Stimulated activated CD4-positive, alpha-beta T cell treated with anti-CD3 and anti-CD28 coated beads, Interleukin-15, amount 100 ng/mL, for 48 hours (primary cell): ENCODE measurements around the gene CHRDL1.

ENCODE experiments used
- DNase-seq, 2 donors: peaks; one replicate each; pipeline ENCODE4 v3.0.0-alpha.2; 2020; ENCODE audit warnings: low read depth in 2 of 2

Gene CHRDL1

DNA sequence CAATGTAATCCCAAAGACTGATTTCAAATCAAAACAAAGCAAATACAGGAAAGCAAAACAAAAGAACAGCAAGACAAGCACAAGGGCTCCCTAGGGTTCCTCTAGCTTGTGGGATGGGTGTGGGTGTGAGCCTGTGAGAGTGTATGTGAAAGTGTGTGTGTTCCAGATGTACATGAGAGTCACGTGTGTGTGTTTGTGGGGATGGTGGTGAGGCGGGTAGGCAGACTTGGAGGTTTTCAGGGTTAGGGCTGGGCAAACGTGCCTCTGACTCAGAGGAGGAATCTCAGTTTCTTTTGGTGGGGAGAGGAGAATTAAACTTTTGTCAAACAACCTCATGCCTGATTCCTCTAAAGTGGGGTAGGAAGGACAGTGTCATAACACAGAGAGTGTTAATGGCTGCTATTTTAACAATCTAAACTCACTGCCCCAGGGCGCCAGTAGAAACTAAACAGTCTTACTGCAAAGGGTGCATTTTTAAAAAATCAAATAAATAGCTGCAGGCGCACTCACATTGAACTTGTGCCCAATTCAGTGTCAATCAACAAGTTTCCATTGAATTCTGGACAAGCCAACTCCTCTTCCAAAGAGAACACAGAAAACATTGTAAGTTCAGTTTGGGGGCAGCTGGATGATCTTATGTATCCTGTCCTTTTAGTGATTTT lies 51.8 kb downstream of the CHRDL1 start:
- no peak for DNase-seq

- no peak for DNase-seq
These were observed 54.3 kb downstream of the CHRDL1 start for GRCh38 chrX:110741213-110741796.

GRCh38 chrX:110734894-110735541 lies 60.6 kb downstream of the CHRDL1 start:
- no peak for DNase-seq

DNA sequence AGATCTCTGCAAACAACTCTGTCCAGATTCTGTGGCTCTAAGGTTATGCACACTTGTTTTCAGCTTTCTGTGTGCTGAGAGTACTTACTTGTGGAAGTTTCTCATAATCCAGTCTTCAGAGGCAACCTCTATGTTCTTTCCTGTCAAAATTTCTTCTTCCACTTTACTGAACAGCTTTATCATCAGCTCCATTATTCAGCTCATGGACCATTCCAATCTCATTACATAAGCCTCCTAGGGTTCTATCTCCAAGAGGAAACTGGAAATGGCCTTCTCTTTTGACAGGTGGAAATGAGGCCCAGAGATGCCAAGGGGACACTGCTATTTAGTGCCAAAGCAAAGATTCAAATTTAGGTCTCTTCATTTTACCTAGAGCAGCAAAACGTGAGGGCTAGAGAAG lies 61.3 kb downstream of the CHRDL1 start:
- no peak for DNase-seq

DNA sequence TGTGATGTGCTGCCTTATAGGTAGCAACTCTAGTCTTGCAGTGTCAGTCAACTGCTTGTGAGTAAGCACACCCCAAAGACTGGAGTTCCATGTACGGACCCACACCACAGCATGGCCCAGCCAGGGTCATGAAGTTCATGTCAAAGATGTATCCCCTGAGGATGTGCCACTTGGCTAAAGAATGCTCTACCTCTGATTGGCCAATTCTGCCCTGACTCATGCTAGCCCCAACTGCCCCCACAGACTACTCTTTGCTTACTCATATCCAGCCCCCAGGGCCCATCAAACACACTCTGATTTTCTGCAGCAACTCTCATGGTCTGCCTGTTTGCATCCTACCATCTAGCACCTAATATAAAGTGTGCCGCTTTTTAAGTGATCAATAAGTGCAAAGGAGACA lies 62.5 kb downstream of the CHRDL1 start:
- DNase-seq, result no peak

DNA sequence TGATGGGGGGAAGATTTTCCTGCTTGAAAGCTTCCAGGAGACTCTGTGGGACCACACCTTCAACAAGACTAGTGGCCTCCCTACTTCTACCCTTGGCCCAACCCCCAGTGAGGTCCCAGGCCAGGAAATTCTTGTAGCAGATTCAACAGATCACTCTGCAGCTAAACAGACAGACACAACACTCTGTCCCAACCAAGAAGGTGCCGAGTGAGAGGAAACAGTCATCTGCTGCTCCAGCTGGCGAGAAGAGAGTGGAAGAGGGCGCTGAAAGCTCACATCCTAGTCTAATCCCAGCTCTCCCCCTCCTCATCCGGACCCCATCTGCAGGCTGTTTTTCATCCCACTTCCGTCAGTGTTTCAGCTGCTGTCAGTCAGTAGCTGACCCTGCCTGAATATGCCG lies 63.4 kb downstream of the CHRDL1 start:
- no peak for DNase-seq

DNA sequence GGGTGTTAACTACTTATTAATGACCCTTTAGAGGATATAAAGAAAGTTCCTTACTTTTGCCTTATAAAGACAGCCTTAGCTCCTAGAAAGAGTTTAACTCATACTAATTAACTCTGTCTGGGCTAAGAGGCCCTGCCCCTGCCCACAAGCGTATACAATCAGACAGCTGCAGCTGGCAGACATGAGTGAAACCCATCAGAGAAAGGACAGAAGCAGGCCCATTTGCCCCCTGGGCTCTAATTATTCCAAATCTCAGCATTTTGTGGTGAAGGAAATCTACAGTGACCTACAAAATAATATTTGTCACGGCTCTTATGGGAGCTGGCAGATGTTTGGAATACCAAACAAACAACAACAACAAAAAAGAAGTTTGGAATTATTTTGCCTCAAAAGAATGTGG lies 71.8 kb downstream of the CHRDL1 start:
- no peak for DNase-seq

DNA sequence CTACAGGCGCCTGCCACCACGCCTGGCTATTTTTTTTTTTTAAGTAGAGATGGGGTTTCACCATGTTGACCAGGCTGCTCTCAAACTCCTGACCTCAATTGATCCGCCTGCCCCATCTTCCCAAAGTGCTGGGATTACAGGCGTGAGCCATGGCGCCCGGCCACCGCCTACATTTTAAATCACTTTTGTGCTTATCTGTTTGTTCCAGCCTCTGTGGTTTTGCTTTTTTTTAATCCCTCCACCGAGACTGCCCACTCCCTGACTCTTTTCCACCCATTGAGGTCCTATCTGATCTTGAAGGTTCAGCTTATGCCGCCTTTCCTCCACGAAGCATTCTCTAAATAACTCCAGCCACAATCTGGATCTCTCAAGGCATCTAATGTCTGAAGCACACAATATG lies 73.5 kb downstream of the CHRDL1 start:
- no peak for DNase-seq

GRCh38 chrX:110713666-110714065 lies 82.0 kb downstream of the CHRDL1 start:
- no peak for DNase-seq

DNA sequence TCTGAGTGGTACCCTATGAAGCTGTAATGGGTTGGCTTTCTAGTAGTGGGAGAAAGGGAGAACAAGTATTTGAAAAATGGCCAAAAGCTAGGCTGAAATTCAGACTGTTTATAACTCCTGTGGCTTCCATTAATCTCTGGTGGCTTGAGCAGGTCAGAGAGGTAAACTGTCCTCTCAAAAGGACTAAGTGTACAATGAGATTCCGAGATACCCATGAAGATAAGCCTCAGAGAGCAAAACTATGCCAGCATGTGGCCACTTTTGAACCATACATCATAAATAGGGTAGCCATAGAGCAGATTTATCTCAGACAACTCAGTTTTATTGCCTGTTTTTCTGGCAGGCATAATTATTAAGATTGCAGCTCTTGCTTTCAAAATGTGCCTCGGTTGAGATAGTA lies 89.2 kb downstream of the CHRDL1 start:
- no peak for DNase-seq

GRCh38 chrX:110703641-110704040 lies 92.0 kb downstream of the CHRDL1 start:
- no peak for DNase-seq

- DNase-seq, result no peak
These were observed 96.5 kb downstream of the CHRDL1 start for GRCh38 chrX:110699109-110699508.

- no peak for DNase-seq
These were observed 96.9 kb downstream of the CHRDL1 start for GRCh38 chrX:110698696-110699095.

DNA sequence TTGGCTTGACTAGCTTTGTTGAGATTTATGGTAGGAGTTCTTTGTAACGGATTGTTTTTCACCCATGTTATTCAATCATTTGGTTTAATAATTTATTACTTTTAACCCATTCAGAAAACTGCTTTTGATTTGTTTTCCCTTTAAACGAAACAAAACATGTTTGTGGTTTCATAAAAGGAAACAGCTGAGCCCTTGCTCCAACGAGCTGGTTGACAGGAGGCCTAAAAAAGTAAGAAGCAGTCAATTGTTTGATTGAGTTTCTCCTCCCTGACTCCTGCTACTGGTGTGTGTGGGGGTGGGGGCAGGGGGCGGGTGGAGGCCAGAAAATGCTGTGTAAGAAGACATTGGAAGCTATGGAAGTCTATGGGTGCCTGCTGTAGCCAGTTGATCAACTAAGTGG lies 102.8 kb downstream of the CHRDL1 start:
- no peak for DNase-seq

- no peak for DNase-seq
These were observed 104.2 kb downstream of the CHRDL1 start for GRCh38 chrX:110691446-110691845.

DNA sequence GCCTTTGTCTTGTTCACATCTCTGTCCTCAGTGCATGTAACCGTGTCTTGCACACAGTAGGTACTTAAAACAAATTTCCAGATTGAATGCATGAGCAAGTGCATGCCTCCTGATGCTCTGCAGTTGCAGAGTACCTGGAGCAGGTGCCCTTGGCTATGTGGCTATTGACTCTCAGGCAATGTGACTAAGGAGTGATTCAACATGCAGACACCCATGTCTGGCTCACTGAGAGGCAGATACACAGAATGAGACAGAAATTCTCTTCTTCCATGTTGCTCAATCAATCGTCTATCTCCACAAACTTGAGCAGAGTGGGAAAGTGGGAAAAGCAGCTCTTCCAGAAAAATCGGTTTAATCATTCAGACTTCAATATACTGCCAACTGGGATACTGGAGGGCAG lies 111.0 kb downstream of the CHRDL1 start:
- no peak for DNase-seq

- no peak for DNase-seq
These were observed 111.7 kb downstream of the CHRDL1 start for GRCh38 chrX:110683925-110684324.

GRCh38 chrX:110678591-110678990 lies 117.0 kb downstream of the CHRDL1 start:
- no peak for DNase-seq

- DNase-seq, result no peak
These were observed 119.7 kb downstream of the CHRDL1 start for GRCh38 chrX:110675886-110676285.

DNA sequence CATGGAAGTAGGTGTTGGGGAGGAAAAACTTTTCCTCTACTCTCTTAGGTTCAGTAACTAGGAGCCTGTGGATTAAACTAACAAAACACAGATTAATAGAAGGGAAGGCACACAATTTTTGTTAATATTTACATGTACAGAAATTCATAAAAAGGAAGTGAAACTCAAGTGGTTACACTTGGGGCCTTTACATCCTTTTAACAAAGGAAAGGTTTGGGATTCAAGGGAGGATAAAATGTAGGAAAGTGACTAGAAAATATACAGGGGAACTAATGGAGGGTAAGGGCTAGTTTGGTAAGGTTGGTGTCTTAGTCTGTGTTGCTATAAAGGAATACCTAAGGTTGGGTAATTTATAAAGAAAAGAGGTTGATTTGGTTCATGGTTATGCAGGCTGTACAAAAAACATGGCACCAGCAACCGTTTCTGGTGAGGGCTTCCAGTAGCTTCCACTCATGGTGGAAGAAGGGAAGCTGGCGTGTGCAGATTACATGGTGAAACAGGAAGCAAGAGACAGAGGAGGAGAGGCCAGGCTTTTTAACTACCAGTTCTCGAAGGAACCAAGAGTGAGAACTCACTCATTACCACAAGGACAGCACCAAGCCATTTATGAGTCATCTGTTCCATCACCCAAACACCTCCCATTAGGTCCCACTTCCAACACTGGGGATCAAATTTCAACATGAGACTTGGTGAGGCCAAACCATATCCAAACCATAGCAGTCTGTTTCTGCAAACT lies 124.4 kb downstream of the CHRDL1 start:
- no peak for DNase-seq

DNA sequence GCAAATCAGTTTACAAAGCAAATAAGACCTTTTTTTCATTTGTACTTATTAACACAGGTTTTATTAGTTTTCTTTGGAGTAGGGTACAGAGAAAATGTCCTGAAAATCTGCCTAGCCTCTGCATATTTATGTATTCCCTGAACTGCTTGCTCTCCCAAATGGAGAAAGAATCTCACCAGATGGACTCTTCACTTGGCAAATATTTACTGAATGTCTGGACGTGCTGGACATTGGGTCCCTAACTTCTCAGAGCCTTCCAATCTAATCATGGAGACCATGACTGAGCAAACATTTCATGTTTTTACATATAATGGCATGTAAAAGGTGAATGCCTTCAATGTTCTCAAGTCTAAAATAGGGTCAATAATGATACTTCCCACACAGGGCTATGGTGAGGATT lies 126.0 kb downstream of the CHRDL1 start:
- no peak for DNase-seq

DNA sequence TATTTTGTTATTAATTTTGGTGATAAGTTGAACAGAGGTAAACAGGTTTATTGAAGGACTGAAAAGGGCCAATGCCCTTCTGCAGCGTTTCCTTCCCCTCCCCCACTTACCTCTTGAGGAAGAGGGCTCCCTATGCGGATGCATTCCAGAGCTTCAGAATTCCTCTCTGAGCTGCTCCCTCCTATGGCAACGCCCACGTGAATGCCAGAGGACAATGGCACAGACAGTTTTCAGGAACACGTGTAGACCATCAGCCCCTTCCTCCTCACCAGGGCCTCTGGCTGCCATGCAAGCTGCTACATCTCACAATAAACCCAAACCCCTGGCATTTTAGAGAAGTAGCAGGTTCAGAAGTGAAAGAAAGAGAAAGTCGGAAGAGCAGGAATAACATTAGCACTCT lies 127.9 kb downstream of the CHRDL1 start:
- DNase-seq, result no peak
